ENCODE data around the gene SLC5A8. TPM values are rescaled to one million over a fixed set of nuclear protein-coding genes. Genes with fewer than 3 reads are reported as not detected.

Gene SLC5A8
- total RNA-seq, 1 experiment from 2014 or later = not detected

GRCh38 chr12:101231636-101232035 lies 21.6 kb upstream of the SLC5A8 start:
- H4K20me1 ChIP-seq (ENCODE audit: insufficient read depth, low read depth, low read length) = no peaks in the 10 kb centered on the region
- H3K9me3 ChIP-seq (ENCODE audit: low read length) = no peaks in the 10 kb centered on the region
- no peak overlapping the region for H3K4me2 ChIP-seq (ENCODE audit: low read depth, low read length, poor library complexity, severe bottlenecking)
- H2AFZ ChIP-seq (ENCODE audit: low read length) = no peak overlapping the region
- no peak overlapping the region for H3K27ac ChIP-seq (ENCODE audit: low read length)
- H3K9me2 ChIP-seq (replicated peaks; ENCODE audit: insufficient read depth, low read length) = no peaks in the 10 kb centered on the region
- no peaks in the 10 kb centered on the region for H3K36me3 ChIP-seq (ENCODE audit: insufficient read depth, low read length)
- H3K79me2 ChIP-seq (ENCODE audit: low read length) = no peaks in the 10 kb centered on the region
- H3K27me3 ChIP-seq (ENCODE audit: low read length) = no peaks in the 10 kb centered on the region
- peaks cover 4% of the 10 kb centered on the region; the same call in 1 of the 2 replicates for H3K4me1 ChIP-seq (ENCODE audit: low read length)
- DNase-seq = no peak
- H3K9ac ChIP-seq (ENCODE audit: low read length) = no peak overlapping the region
- H3K4me3 ChIP-seq (ENCODE audit: low read length) = no peak overlapping the region

- H2AFZ ChIP-seq (ENCODE audit: low read length) = no peak overlapping the region
- H3K4me3 ChIP-seq (ENCODE audit: low read length) = no peak overlapping the region
- no peaks in the 10 kb centered on the region for H3K9me3 ChIP-seq (ENCODE audit: low read length)
- no peak overlapping the region for H3K27ac ChIP-seq (ENCODE audit: low read length)
- H3K4me2 ChIP-seq (ENCODE audit: low read depth, low read length, poor library complexity, severe bottlenecking) = no peak overlapping the region
- H3K36me3 ChIP-seq (ENCODE audit: insufficient read depth, low read length) = no peaks in the 10 kb centered on the region
- no peaks in the 10 kb centered on the region for H4K20me1 ChIP-seq (ENCODE audit: insufficient read depth, low read depth, low read length)
- no peak for DNase-seq
- no peaks in the 10 kb centered on the region for H3K27me3 ChIP-seq (ENCODE audit: low read length)
- no peak overlapping the region for H3K9ac ChIP-seq (ENCODE audit: low read length)
- H3K79me2 ChIP-seq (ENCODE audit: low read length) = no peaks in the 10 kb centered on the region
- H3K9me2 ChIP-seq (replicated peaks; ENCODE audit: insufficient read depth, low read length) = no peaks in the 10 kb centered on the region
- peaks cover 4% of the 10 kb centered on the region; the same call in 1 of the 2 replicates for H3K4me1 ChIP-seq (ENCODE audit: low read length)
Measured at GRCh38 chr12:101230547-101230946, 20.5 kb upstream of the SLC5A8 start.

- no peaks in the 10 kb centered on the region for H3K9me2 ChIP-seq (replicated peaks; ENCODE audit: insufficient read depth, low read length)
- H3K79me2 ChIP-seq (ENCODE audit: low read length) = no peaks in the 10 kb centered on the region
- H4K20me1 ChIP-seq (ENCODE audit: insufficient read depth, low read depth, low read length) = no peaks in the 10 kb centered on the region
- H3K36me3 ChIP-seq (ENCODE audit: insufficient read depth, low read length) = no peaks in the 10 kb centered on the region
- H3K9me3 ChIP-seq (ENCODE audit: low read length) = no peaks in the 10 kb centered on the region
- H3K27me3 ChIP-seq (ENCODE audit: low read length) = no peaks in the 10 kb centered on the region
- H3K4me2 ChIP-seq (ENCODE audit: low read depth, low read length, poor library complexity, severe bottlenecking) = no peak overlapping the region
- no peak overlapping the region for H2AFZ ChIP-seq (ENCODE audit: low read length)
- no peak for DNase-seq
- H3K4me3 ChIP-seq (ENCODE audit: low read length) = no peak overlapping the region
- peaks cover 4% of the 10 kb centered on the region; the same call in 1 of the 2 replicates for H3K4me1 ChIP-seq (ENCODE audit: low read length)
- H3K27ac ChIP-seq (ENCODE audit: low read length) = no peak overlapping the region
- H3K9ac ChIP-seq (ENCODE audit: low read length) = no peak overlapping the region
Measured at GRCh38 chr12:101229841-101230241, 19.8 kb upstream of the SLC5A8 start.

GRCh38 chr12:101221301-101221700 lies 11.3 kb upstream of the SLC5A8 start:
- Histone ChIP-seq H3K4me2 (ENCODE audit: low read depth, low read length, poor library complexity, severe bottlenecking) (no peak overlapping the region), H3K79me2 (ENCODE audit: low read length) (no peaks in the 10 kb centered on the region), H2AFZ (ENCODE audit: low read length) (no peak overlapping the region), H3K36me3 (ENCODE audit: insufficient read depth, low read length) (no peaks in the 10 kb centered on the region), H3K27ac (ENCODE audit: low read length) (no peak overlapping the region), H4K20me1 (ENCODE audit: insufficient read depth, low read depth, low read length) (no peaks in the 10 kb centered on the region), H3K9ac (ENCODE audit: low read length) (no peak overlapping the region), H3K4me1 (ENCODE audit: low read length) (no peaks in the 10 kb centered on the region), H3K9me3 (ENCODE audit: low read length) (no peaks in the 10 kb centered on the region), H3K9me2 (replicated peaks; ENCODE audit: insufficient read depth, low read length) (no peaks in the 10 kb centered on the region), H3K27me3 (ENCODE audit: low read length) (no peaks in the 10 kb centered on the region), H3K4me3 (ENCODE audit: low read length) (no peak overlapping the region)
- no peak for DNase-seq

GRCh38 chr12:101216810-101217209 lies 6.8 kb upstream of the SLC5A8 start:
- DNase-seq = peak; percentile 35
- H3K9me3 ChIP-seq (ENCODE audit: low read length) = no peaks in the 10 kb centered on the region
- no peaks in the 10 kb centered on the region for H3K4me1 ChIP-seq (ENCODE audit: low read length)
- no peak overlapping the region for H2AFZ ChIP-seq (ENCODE audit: low read length)
- no peaks in the 10 kb centered on the region; the same call in 1 of the 2 replicates for H3K27me3 ChIP-seq (ENCODE audit: low read length)
- no peaks in the 10 kb centered on the region for H3K79me2 ChIP-seq (ENCODE audit: low read length)
- H4K20me1 ChIP-seq (ENCODE audit: insufficient read depth, low read depth, low read length) = no peaks in the 10 kb centered on the region
- no peaks in the 10 kb centered on the region for H3K9me2 ChIP-seq (replicated peaks; ENCODE audit: insufficient read depth, low read length)
- no peak overlapping the region for H3K4me3 ChIP-seq (ENCODE audit: low read length)
- H3K27ac ChIP-seq (ENCODE audit: low read length) = no peak overlapping the region
- H3K36me3 ChIP-seq (ENCODE audit: insufficient read depth, low read length) = no peaks in the 10 kb centered on the region
- no peak overlapping the region for H3K9ac ChIP-seq (ENCODE audit: low read length)
- H3K4me2 ChIP-seq (ENCODE audit: low read depth, low read length, poor library complexity, severe bottlenecking) = no peak overlapping the region

GRCh38 chr12:101207086-101207780 lies 2.8 kb downstream of the SLC5A8 start:
- H3K27ac ChIP-seq (ENCODE audit: low read length) = no peak overlapping the region
- H3K79me2 ChIP-seq (ENCODE audit: low read length) = no peaks in the 10 kb centered on the region
- no peak overlapping the region for H3K9ac ChIP-seq (ENCODE audit: low read length)
- no peak overlapping the region for H3K4me3 ChIP-seq (ENCODE audit: low read length)
- no peaks in the 10 kb centered on the region for H3K9me2 ChIP-seq (replicated peaks; ENCODE audit: insufficient read depth, low read length)
- H3K4me1 ChIP-seq (ENCODE audit: low read length) = no peaks in the 10 kb centered on the region
- H2AFZ ChIP-seq (ENCODE audit: low read length) = no peak overlapping the region
- H3K36me3 ChIP-seq (ENCODE audit: insufficient read depth, low read length) = no peaks in the 10 kb centered on the region
- H3K9me3 ChIP-seq (ENCODE audit: low read length) = no peaks in the 10 kb centered on the region
- DNase-seq = no peak
- no peaks in the 10 kb centered on the region for H4K20me1 ChIP-seq (ENCODE audit: insufficient read depth, low read depth, low read length)
- peaks cover 2% of the 10 kb centered on the region; the same call in 1 of the 2 replicates for H3K27me3 ChIP-seq (ENCODE audit: low read length)
- no peak overlapping the region for H3K4me2 ChIP-seq (ENCODE audit: low read depth, low read length, poor library complexity, severe bottlenecking)

- H3K4me1 ChIP-seq (ENCODE audit: low read length) = no peaks in the 10 kb centered on the region
- no peak overlapping the region for H3K27ac ChIP-seq (ENCODE audit: low read length)
- H3K36me3 ChIP-seq (ENCODE audit: insufficient read depth, low read length) = no peaks in the 10 kb centered on the region
- DNase-seq = no peak
- no peaks in the 10 kb centered on the region for H3K27me3 ChIP-seq (ENCODE audit: low read length)
- H3K4me2 ChIP-seq (ENCODE audit: low read depth, low read length, poor library complexity, severe bottlenecking) = no peak overlapping the region
- H3K9me2 ChIP-seq (replicated peaks; ENCODE audit: insufficient read depth, low read length) = no peaks in the 10 kb centered on the region
- no peak overlapping the region for H2AFZ ChIP-seq (ENCODE audit: low read length)
- no peaks in the 10 kb centered on the region for H4K20me1 ChIP-seq (ENCODE audit: insufficient read depth, low read depth, low read length)
- no peak overlapping the region for H3K9ac ChIP-seq (ENCODE audit: low read length)
- H3K4me3 ChIP-seq (ENCODE audit: low read length) = no peak overlapping the region
- no peaks in the 10 kb centered on the region for H3K79me2 ChIP-seq (ENCODE audit: low read length)
- no peaks in the 10 kb centered on the region for H3K9me3 ChIP-seq (ENCODE audit: low read length)
Measured at GRCh38 chr12:101204602-101205304, 5.3 kb downstream of the SLC5A8 start.

- Histone ChIP-seq H3K9me3 (ENCODE audit: low read length) (no peaks in the 10 kb centered on the region), H3K27me3 (ENCODE audit: low read length) (no peaks in the 10 kb centered on the region), H3K27ac (ENCODE audit: low read length) (no peak overlapping the region), H3K36me3 (ENCODE audit: insufficient read depth, low read length) (no peaks in the 10 kb centered on the region), H2AFZ (ENCODE audit: low read length) (no peak overlapping the region), H3K9me2 (replicated peaks; ENCODE audit: insufficient read depth, low read length) (no peaks in the 10 kb centered on the region), H3K4me2 (ENCODE audit: low read depth, low read length, poor library complexity, severe bottlenecking) (no peak overlapping the region), H3K4me3 (ENCODE audit: low read length) (no peak overlapping the region), H3K4me1 (ENCODE audit: low read length) (no peaks in the 10 kb centered on the region), H3K79me2 (ENCODE audit: low read length) (no peaks in the 10 kb centered on the region), H4K20me1 (ENCODE audit: insufficient read depth, low read depth, low read length) (no peaks in the 10 kb centered on the region), H3K9ac (ENCODE audit: low read length) (no peak overlapping the region)
- DNase-seq = no peak
Measured at GRCh38 chr12:101200824-101201223, 9.2 kb downstream of the SLC5A8 start.

Data from Karpas-422 (cell line).